Retinal pigment epithelial cell (primary cell): ENCODE results near the gene BASP1.

Experiments
- DNase-seq: peaks from one replicate; pipeline ENCODE4 v3.0.0-alpha.2; 2010; ENCODE audit warnings: low read depth
- H3K4me3 ChIP-seq: 2 replicates; pipeline ENCODE4 v1.5.1; 2011; ENCODE audit warnings: mild to moderate bottlenecking, low read length, control low read depth, moderate library complexity
- TF ChIP-seq, protein P1 (sequence below): conservative IDR thresholded peaks from 2 replicates; pipeline ENCODE4 v1.5.1; 2011; ENCODE audit warnings: low read depth, low read length, control low read depth, inconsistent platforms

BASP1 gene

DNA sequence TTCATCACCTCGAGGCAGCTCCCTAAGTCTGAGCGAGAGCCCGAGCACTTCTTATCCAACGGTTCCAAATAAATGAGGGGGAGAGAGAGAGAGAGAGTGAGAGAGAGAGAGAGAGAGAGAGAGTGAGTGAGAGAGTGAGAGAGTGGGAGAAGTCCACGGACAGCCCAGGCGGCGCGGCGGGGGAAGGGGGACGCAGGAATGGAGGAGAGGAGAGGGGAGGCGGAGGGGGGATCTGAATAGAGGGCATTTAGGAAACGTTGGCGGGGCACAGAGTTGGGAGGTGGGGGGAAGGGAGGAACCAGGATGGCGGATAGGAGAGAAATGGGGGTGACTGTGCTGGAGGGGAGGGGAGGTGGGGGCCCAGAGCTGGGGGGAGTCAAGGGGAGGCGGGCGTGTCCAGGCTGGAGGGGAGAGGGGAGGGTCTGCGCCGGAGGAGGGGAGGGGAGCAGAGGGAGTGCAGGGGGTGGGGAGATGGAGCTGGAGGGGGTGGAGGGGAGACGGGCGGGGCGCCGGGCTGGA lies 398 bp upstream of the BASP1 start:
- DNase-seq: no peak
- TF ChIP-seq, protein P1, sequence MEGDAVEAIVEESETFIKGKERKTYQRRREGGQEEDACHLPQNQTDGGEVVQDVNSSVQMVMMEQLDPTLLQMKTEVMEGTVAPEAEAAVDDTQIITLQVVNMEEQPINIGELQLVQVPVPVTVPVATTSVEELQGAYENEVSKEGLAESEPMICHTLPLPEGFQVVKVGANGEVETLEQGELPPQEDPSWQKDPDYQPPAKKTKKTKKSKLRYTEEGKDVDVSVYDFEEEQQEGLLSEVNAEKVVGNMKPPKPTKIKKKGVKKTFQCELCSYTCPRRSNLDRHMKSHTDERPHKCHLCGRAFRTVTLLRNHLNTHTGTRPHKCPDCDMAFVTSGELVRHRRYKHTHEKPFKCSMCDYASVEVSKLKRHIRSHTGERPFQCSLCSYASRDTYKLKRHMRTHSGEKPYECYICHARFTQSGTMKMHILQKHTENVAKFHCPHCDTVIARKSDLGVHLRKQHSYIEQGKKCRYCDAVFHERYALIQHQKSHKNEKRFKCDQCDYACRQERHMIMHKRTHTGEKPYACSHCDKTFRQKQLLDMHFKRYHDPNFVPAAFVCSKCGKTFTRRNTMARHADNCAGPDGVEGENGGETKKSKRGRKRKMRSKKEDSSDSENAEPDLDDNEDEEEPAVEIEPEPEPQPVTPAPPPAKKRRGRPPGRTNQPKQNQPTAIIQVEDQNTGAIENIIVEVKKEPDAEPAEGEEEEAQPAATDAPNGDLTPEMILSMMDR: no peak
- peak overlapping the region; percentile 33 for H3K4me3 ChIP-seq

DNA sequence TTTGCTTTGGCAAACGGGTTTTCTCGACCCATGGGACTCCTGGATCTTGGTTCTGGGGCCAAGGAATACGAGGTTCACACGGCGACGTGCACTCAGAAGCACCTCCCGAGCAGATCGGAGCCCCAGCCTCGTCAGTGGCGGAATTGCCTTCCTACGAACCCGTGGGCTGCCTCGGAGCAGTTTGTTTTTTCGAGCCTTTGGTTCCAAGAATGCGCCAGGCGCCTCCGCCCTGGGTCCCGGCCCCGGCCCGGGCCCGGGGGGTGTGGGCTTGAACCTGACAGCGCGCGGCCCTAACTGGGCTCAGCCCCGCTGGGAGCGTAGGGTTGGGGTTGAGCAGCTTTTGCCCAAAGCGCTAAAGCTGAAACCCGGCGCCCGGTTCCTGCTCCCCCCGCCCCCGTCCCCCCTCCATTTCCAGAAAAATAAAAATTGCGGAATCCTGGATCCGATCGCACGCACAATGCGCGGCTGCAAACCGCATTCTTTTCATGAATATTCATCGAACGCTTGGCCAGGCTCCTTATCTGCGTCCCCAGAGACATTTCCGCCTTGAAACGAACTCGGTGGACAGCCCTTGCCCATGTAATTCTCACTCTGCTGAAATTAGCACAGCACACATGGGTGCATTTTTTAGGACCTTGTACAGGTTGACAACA lies 1.0 kb downstream of the BASP1 start:
- no peak for DNase-seq
- H3K4me3 ChIP-seq: peak overlapping the region; percentile 95
- TF ChIP-seq, protein P1: no peak

DNA sequence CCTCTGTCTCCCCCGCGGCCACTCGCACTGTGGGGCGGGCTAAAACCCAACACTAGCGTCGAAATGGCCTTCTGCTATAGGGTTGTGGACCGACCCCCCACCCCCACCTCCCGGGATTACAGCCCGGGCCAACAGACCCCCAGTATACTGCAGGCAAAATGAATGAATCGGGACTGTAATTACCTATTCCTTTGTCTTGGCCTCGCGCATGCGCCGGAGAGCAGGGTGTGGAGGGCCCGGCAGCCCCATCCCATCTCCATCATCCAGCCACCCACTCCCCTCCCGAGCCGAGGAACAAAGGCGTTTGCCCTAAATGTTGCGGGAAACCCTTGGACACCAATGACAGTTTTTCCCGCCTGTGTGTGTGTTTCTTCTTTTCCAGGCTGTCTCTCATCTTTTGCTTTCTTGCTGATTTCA lies 1.6 kb downstream of the BASP1 start:
- TF ChIP-seq, protein P1: no peak
- no peak for DNase-seq
- H3K4me3 ChIP-seq: peak overlapping the region; percentile 95

DNA sequence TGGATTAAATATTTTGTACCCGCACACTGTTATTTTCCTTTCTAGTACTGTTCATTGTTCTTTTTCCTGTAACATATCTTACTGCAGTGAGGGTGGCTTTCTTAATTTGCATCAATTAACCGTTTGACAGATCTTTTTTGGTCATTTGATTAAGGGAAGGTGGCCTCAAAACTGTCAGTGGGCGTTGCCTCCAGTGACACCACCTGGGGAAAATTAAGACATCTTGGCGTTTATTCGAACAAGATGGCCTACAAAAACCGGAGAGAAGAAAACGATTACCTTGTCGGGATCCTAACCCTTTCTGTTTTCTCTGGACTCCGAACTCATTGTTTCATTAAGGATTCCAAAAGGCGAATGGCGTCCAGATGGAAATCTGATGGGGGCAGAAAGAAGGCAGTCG lies 2.0 kb downstream of the BASP1 start:
- TF ChIP-seq, protein P1: no peak
- peak overlapping the region; percentile 95 for H3K4me3 ChIP-seq
- DNase-seq: no peak

DNA sequence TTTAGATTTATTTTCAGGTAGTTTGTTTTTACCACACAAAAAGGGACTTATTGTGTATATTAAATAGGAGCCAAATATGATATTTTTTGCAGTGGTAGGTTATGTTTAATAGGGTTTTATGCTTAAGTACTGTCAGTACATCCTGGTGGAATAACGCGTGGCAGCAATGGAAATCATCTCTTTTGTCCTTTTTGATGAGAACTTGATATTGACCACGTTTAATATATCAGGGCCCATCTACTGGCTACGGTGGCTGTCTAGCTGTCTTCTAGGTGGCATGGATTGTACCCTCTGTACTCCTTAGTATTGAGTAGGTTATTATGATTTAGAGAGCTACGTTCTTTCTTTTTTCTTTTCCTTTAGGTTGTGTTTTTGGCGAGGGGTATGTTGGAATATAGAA lies 2.6 kb downstream of the BASP1 start:
- no peak overlapping the region for H3K4me3 ChIP-seq
- TF ChIP-seq, protein P1: no peak
- DNase-seq: no peak

DNA sequence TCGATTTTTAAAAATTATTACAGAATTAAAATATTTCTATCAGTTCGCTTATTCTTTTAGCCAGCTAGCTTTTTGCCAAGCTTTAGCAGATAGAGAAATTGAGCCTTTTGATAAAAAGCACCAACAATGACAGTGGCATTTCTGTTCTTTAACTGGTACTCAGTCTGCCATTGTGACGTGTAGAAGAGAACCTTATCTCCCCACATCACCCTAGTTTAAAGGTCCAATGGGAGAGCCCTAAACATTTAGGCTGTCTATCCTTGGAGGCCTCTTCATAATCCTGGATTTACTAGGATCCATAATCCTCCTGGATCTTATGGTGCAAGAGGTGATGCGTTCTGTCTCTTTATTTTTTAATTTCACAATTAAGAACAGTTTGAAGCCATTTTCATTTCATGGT lies 3.0 kb downstream of the BASP1 start:
- TF ChIP-seq, protein P1: no peak
- DNase-seq: no peak
- H3K4me3 ChIP-seq: no peak overlapping the region
